Smooth muscle cell (in vitro differentiated cells): ENCODE data around the gene CLEC3B. TPM values are rescaled to one million over a fixed set of nuclear protein-coding genes. Genes with fewer than 3 reads are reported as not detected.

Experiments
- DNase-seq: peaks from one replicate; lab custom pipeline; 2025; ENCODE audit not compliant: unreplicated experiment; lab: John Stamatoyannopoulos, UW
- H2AFZ ChIP-seq: fragments of 200-600 bp; sonication (generic); 2 replicates; pipeline ENCODE4 v1.6.0; 2016; ENCODE audit warnings: antibody characterized with exemption, low read depth, mild to moderate bottlenecking
- H3F3A ChIP-seq: fragments of 200-600 bp; sonication (generic); 2 replicates; pipeline ENCODE4 v1.6.0; 2017; ENCODE audit warnings: antibody characterized with exemption, low read depth
- H3K27ac ChIP-seq: fragments of 200-600 bp; sonication (generic); 2 replicates; pipeline ENCODE4 v1.5.1; 2016; ENCODE audit warnings: low read depth, mild to moderate bottlenecking
- H3K27me3 ChIP-seq: fragments of 200-600 bp; sonication (generic); 2 replicates; pipeline ENCODE4 v1.6.1; 2016; ENCODE audit warnings: low read depth, mild to moderate bottlenecking
- H3K36me3 ChIP-seq: fragments of 200-600 bp; sonication (generic); 2 replicates; pipeline ENCODE4 v1.5.1; 2016; ENCODE audit warnings: low read depth
- H3K4me1 ChIP-seq: fragments of 200-600 bp; sonication (generic); 2 replicates; pipeline ENCODE4 v1.5.1; 2016; ENCODE audit warnings: low read depth
- H3K4me2 ChIP-seq: fragments of 200-600 bp; sonication (generic); 2 replicates; pipeline ENCODE4 v1.6.0; 2016; ENCODE audit warnings: mild to moderate bottlenecking
- H3K4me3 ChIP-seq: fragments of 200-600 bp; sonication (generic); 2 replicates; pipeline ENCODE4 v1.5.1; 2016; ENCODE audit warnings: mild to moderate bottlenecking
- H3K79me2 ChIP-seq: fragments of 200-600 bp; sonication (generic); 2 replicates; pipeline ENCODE4 v1.6.0; 2016; ENCODE audit warnings: low read depth, mild to moderate bottlenecking
- H3K9ac ChIP-seq: fragments of 200-600 bp; sonication (generic); 2 replicates; pipeline ENCODE4 v1.6.0; 2016; ENCODE audit warnings: low read depth
- H3K9me3 ChIP-seq: fragments of 200-600 bp; sonication (generic); replicated peaks from 2 replicates; pipeline ENCODE4 v1.5.1; 2016; ENCODE audit warnings: low read depth
- H4K20me1 ChIP-seq: fragments of 200-600 bp; sonication (generic); 2 replicates; pipeline ENCODE4 v1.6.0; 2016; ENCODE audit warnings: low read depth
- CTCF ChIP-seq: fragments of 200-600 bp; sonication (generic); IDR thresholded peaks from 2 replicates; pipeline ENCODE4 v1.5.1; 2017; ENCODE audit warnings: borderline replicate concordance, mild to moderate bottlenecking, antibody characterized with exemption; ENCODE audit not compliant: insufficient read depth, poor library complexity, severe bottlenecking
- WGBS: methylation state at CpG from one replicate; pipeline ENCODE4 v1.1.7; 2016; ENCODE audit warnings: low lambda C conversion rate; 5-methylcytosine and 5-hydroxymethylcytosine counted together
- polyA plus RNA-seq: library from polyadenylated mRNA; unstranded; fragments of >200 nt; fragmentation: Nextera tagmentation; extraction: Ambion mirVana; gene quantifications from 2 replicates; pipeline ENCODE4 v1.2.1, GENCODE V29; 2016
- total RNA-seq: library from RNA; depleted of rRNA; stranded (reverse); fragments of >200 nt; gene quantifications from 2 replicates; pipeline ENCODE4 v1.2.3, GENCODE V29; 2014

CLEC3B gene
- total and polyA plus RNA-seq, 2 experiments from 2014 or later, result not detected

- H3K79me2 ChIP-seq, result no peaks in the 10 kb centered on the region
- H3K9ac ChIP-seq, result peak overlapping the region; percentile 71
- no peak overlapping the region for H2AFZ ChIP-seq
- peaks cover 22% of the 10 kb centered on the region for H3K4me1 ChIP-seq
- peak overlapping the region; percentile 70 for H3K4me2 ChIP-seq
- WGBS, result 27% methylated on average over 2 of the region's 2 CpGs
- no peak for DNase-seq
- no peak overlapping the region for H3K4me3 ChIP-seq
- no peaks in the 10 kb centered on the region for H3K27me3 ChIP-seq
- no peaks in the 10 kb centered on the region for H4K20me1 ChIP-seq
- no peak for TF ChIP-seq CTCF
- peak overlapping the region; percentile 90 for H3K27ac ChIP-seq
- no peaks in the 10 kb centered on the region for H3K9me3 ChIP-seq
- no peaks in the 10 kb centered on the region for H3K36me3 ChIP-seq
- H3F3A ChIP-seq, result peaks cover 32% of the 10 kb centered on the region
These were observed 28.9 kb downstream of the CLEC3B start for GRCh38 chr3:45055032-45055410.

- H3F3A ChIP-seq, result peaks cover 32% of the 10 kb centered on the region
- H3K9ac ChIP-seq, result peak overlapping the region; percentile 71
- WGBS, result 48% methylated on average over 7 of the region's 7 CpGs
- H3K4me2 ChIP-seq, result peak overlapping the region; percentile 70
- H3K9me3 ChIP-seq, result no peaks in the 10 kb centered on the region
- H3K79me2 ChIP-seq, result no peaks in the 10 kb centered on the region
- no peak overlapping the region for H3K4me3 ChIP-seq
- DNase-seq, result no peak
- no peak overlapping the region for H2AFZ ChIP-seq
- H3K36me3 ChIP-seq, result no peaks in the 10 kb centered on the region
- peak overlapping the region; percentile 90 for H3K27ac ChIP-seq
- no peaks in the 10 kb centered on the region for H3K27me3 ChIP-seq
- H3K4me1 ChIP-seq, result peaks cover 28% of the 10 kb centered on the region
- no peaks in the 10 kb centered on the region for H4K20me1 ChIP-seq
- peak; percentile 29 for TF ChIP-seq CTCF
These were observed 29.5 kb downstream of the CLEC3B start for GRCh38 chr3:45055411-45056143.

- Histone ChIP-seq H4K20me1 (no peaks in the 10 kb centered on the region), H3K4me3 (no peak overlapping the region), H3K27me3 (no peaks in the 10 kb centered on the region), H3K27ac (peak overlapping the region; percentile 90), H3K79me2 (no peaks in the 10 kb centered on the region), H3K4me2 (peak overlapping the region; percentile 2), H3K36me3 (no peaks in the 10 kb centered on the region), H3F3A (peaks cover 32% of the 10 kb centered on the region), H2AFZ (no peak overlapping the region), H3K9ac (no peak overlapping the region), H3K9me3 (no peaks in the 10 kb centered on the region), H3K4me1 (peaks cover 32% of the 10 kb centered on the region)
- TF ChIP-seq CTCF, result no peak
- 62% methylated on average over 5 of the region's 5 CpGs for WGBS
- DNase-seq, result no peak
These were observed 30.7 kb downstream of the CLEC3B start for GRCh38 chr3:45056608-45057301.
